IPS-18c (cell line): ENCODE data around the gene SLC18B1.
"Not testable (repeated sequence)": the region's sequence is repeated elsewhere in the genome, so short reads cannot be mapped to it uniquely, and the experiment has no call there.

Source experiments
- H3K4me3 ChIP-seq: 2 replicates; pipeline ENCODE4 v1.7.0; 2013; ENCODE audit warnings: low read depth, mild to moderate bottlenecking, low read length, moderate library complexity; ENCODE audit not compliant: insufficient read depth
- H3K9me3 ChIP-seq: one replicate; pipeline ENCODE4 v1.6.1; 2013; ENCODE audit warnings: mild to moderate bottlenecking, low read length, moderate library complexity; ENCODE audit not compliant: control insufficient read depth, insufficient read depth

Gene SLC18B1

GRCh38 chr6:132812255-132812732 lies 13.9 kb upstream of the SLC18B1 start:
- H3K9me3 ChIP-seq: no peaks in the 10 kb centered on the region
- peak overlapping the region; percentile 59; the same call in 1 of the 2 replicates for H3K4me3 ChIP-seq

GRCh38 chr6:132811276-132811675 lies 12.8 kb upstream of the SLC18B1 start:
- no peak overlapping the region for H3K4me3 ChIP-seq
- H3K9me3 ChIP-seq: no peaks in the 10 kb centered on the region

GRCh38 chr6:132805548-132805947 lies 7.1 kb upstream of the SLC18B1 start:
- H3K4me3 ChIP-seq: no peak overlapping the region
- H3K9me3 ChIP-seq: no peaks in the 10 kb centered on the region

DNA sequence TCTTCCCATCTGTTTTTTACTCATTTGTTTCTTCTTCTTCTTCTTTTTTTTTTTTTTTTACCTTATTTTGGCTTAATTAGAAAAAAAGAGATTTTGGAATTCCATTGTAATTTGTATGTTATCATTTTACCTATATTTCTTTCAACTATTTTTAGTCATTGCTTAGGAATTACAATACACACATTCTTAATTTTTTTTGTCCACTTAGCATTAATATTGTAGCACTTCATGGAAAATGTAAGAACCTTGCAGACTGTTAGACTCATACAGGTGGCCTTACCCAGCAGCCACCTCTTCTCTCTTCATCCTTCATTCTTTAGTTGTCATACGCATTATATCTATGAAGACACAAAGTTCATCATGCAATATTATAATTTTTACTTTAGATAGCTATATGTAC lies 5.8 kb upstream of the SLC18B1 start:
- Histone ChIP-seq H3K4me3 (no peak overlapping the region), H3K9me3 (no peaks in the 10 kb centered on the region)

DNA sequence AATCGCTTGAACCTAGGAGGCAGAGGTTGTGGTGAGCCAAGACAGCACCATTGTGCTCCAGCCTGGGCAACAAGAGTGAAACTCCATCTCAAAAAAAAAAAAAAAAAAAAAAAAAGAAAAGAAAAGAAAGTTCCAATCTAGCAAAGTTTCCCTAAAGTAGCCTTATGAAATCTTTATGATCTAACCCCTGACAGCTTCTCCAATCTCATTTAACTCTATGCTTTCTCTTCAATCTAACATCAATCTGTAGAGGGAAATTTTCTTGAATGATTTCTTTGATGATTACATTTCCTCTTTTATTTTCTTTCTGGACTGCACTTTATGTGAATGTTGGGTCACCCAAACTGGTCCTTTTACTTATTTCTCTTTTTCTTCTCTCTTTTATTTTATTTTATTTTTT lies 2.2 kb upstream of the SLC18B1 start:
- no peak overlapping the region for H3K4me3 ChIP-seq
- H3K9me3 ChIP-seq: no peaks in the 10 kb centered on the region

- Histone ChIP-seq H3K9me3 (no peaks in the 10 kb centered on the region), H3K4me3 (peak overlapping the region; percentile 86)
Measured at GRCh38 chr6:132798869-132799538, 567 bp upstream of the SLC18B1 start.

DNA sequence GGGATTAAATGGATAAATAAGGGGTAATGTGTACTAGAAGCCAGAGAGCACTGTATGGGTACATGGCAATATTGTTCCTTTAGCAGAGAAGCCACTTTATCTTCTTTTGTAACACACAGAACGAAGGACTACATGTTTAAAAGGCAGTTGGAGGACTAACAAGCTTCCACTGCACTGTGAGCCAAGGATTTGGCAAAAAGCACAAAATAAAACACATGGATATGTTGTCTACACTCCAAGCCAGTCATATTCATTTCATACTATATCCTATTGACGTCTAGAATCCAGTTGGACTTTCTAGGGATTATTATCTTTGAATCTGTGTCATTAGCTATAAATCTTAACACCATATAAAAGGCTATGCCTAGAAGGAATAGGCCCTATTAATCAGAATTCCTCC lies 3.0 kb downstream of the SLC18B1 start:
- no peaks in the 10 kb centered on the region for H3K9me3 ChIP-seq

GRCh38 chr6:132792510-132792909 lies 5.9 kb downstream of the SLC18B1 start:
- Histone ChIP-seq H3K9me3 (no peaks in the 10 kb centered on the region), H3K4me3 (no peak overlapping the region)

More for the DNA sequence above, 3.0 kb downstream of the SLC18B1 start:
- no peak overlapping the region for H3K4me3 ChIP-seq

DNA sequence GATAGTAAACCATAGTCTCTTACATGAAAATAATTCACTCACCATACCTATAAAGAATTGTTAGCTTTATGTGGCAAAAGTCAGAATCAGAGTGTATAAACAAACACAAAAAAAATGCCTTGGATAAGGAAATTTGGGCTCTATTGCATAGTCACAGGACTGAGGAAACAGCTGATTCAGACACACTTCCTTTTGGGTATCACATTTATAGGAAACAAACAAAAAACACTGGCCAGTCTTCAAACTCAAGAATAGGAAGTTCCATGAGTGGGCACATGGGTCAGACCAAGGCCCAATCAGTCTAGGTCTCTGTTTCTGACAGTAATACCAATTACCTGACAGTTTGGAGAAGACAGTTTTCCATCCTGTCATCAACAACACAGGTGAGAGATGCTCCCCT lies 8.0 kb downstream of the SLC18B1 start:
- no peaks in the 10 kb centered on the region for H3K9me3 ChIP-seq
- H3K4me3 ChIP-seq: no peak overlapping the region

DNA sequence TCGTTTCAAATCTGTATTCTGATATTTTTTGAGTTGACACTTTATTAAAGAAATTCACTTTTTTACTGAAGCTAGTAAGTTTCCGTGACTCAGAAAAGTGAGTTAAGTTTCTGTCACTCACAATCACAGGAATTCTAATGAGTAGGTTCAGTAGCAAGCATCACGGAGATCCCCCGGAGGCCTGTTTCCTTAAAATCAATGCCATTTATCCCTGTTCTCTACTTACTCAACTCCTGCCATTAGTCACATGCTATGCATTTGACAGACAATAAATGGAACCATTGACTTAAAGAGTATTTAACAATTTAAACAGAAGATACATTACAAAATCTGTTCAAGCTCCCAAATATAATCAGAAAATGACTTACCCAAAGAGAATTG lies 9.1 kb downstream of the SLC18B1 start:
- H3K9me3 ChIP-seq: no peaks in the 10 kb centered on the region
- H3K4me3 ChIP-seq: no peak overlapping the region

DNA sequence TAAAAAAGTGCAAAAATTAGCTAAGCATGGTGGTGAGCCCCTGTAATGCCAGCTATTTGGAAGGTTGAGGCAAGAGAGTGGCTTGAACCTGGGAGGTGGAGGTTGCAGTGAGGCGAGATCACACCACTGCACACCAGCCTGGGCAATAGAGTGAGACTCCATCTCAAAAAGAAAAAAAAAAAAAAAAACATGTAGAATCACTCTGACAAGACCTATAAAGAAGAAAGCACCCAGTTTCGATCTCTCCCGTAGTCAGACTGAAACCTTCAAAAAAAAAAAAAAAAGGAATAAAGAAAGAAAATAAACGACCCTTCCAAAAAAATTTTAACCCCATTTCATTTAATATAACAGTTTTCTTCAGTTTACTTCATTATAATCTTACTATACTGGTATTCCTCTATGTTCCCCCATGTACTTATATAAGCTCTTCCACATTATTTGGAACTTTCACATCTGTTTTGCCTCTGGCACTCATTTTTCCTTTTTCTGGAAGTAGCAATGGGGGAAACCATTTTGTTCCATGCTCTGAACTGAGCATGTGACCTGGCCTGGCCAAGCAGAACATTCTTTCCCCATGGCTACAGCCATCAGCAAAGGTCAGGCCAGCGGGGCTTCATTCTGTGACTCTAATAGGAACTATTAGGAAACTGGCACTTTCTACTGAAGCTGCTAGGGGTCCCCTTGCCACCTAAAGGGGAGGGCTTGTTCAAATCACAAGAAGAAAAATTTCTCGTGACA lies 9.6 kb downstream of the SLC18B1 start:
- Histone ChIP-seq H3K9me3 (no peaks in the 10 kb centered on the region), H3K4me3 (no peak overlapping the region)

DNA sequence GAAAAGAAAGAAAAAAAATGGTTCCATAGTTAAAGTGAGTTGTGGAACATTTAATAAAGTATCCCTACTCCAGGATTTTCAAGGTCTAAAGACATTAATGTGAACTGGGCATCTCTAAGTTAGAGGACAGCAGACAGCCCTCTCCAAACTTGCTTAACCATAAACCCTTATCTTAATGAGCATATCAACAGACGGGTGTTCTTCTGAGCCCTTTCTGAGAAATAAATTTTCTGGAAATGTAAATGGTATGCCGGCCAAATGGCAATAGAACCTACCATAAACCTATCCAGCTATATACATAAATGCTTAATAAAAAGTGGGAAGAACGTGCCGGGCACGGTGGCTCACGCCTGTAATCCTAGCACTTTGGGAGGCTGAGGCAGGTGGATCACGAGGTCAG lies 12.5 kb downstream of the SLC18B1 start:
- no peaks in the 10 kb centered on the region for H3K9me3 ChIP-seq
- no peak overlapping the region for H3K4me3 ChIP-seq

GRCh38 chr6:132780770-132781371 lies 17.6 kb downstream of the SLC18B1 start:
- H3K4me3 ChIP-seq: no peak overlapping the region
- no peaks in the 10 kb centered on the region for H3K9me3 ChIP-seq

DNA sequence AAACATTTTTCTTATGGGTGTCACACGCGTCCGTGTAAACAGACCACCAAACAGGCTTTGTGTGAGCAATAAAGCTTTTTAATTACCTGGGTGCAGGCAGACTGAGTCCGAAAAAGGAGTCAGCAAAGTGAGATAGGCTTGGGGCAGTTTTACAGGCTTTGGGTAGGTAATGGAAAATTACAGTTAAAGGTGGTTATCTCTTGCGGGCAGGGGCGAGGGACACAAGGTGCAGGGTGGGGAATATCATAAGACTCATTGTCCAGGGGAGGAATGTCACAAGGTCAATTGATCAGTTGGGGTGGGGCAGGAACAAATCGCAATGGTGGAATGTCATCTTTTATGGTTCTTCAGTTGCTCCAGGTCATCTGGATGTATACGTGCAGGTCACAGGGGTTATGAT lies 20.6 kb downstream of the SLC18B1 start:
- H3K9me3 ChIP-seq, H3K4me3 ChIP-seq: not testable (repeated sequence)

- no peaks in the 10 kb centered on the region for H3K9me3 ChIP-seq
- H3K4me3 ChIP-seq: peak overlapping the region; percentile 47; the same call in 1 of the 2 replicates
Measured at GRCh38 chr6:132768051-132768517, 30.4 kb downstream of the SLC18B1 start.

- H3K9me3 ChIP-seq: no peaks in the 10 kb centered on the region
- no peak overlapping the region for H3K4me3 ChIP-seq
Measured at GRCh38 chr6:132765560-132765959, 32.9 kb downstream of the SLC18B1 start.

GRCh38 chr6:132764370-132764769 lies 34.1 kb downstream of the SLC18B1 start:
- Histone ChIP-seq H3K4me3 (no peak overlapping the region), H3K9me3 (no peaks in the 10 kb centered on the region)

DNA sequence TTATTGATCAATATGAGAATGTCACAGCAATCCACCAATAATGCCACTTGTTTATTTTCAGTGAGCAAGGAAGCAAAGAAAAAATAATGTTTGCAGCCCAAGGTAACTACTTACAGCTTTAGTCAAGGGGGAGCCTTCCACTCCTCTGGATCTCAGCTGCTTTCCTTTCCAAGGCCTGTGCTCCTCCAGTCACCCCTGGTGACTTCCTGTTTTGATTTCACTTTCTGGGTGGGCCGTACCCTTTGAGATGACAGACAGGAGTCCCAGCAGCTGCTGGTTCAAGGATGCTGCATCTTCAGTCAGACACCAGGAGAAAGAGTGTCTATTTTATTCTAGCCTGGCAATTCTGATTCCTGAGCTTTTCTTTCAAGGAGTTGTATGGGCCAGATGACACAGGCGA lies 35.2 kb downstream of the SLC18B1 start:
- Histone ChIP-seq H3K4me3 (no peak overlapping the region), H3K9me3 (no peaks in the 10 kb centered on the region)
